ENCODE data around the gene EXOC8. TPM values are rescaled to one million over a fixed set of nuclear protein-coding genes. Genes with fewer than 3 reads are reported as not detected.

Gene EXOC8
- total RNA-seq, 1 experiment from 2014 or later, result 12.7 TPM

GRCh38 chr1:231315887-231316286, 21.8 kb downstream of the EXOC8 start:
- Histone ChIP-seq H3K4me3 (replicated peaks in 1 of 2; ENCODE audit: low read depth in 1 of 2, low read length in 2 of 2) (no peak overlapping the region), H3K4me2 (ENCODE audit: low read length) (no peak overlapping the region), H3K9ac (ENCODE audit: low read length) (no peak overlapping the region), H3K4me1 (ENCODE audit: control insufficient read depth in 1 of 2, insufficient read depth in 2 of 2, low read length in 2 of 2) (peaks cover 0 to 3% of the 10 kb centered on the region in 2 experiments; a peak in 2 of 4 replicates), H2AFZ (ENCODE audit: low read depth, low read length, poor library complexity, severe bottlenecking) (peak overlapping the region; percentile 73), H4K20me1 (ENCODE audit: insufficient read depth) (no peaks in the 10 kb centered on the region), H3K36me3 (ENCODE audit: control insufficient read depth in 1 of 2, insufficient read depth in 2 of 2, low read length in 2 of 2) (no peaks in the 10 kb centered on the region), H3K9me3 (ENCODE audit: control insufficient read depth in 1 of 2, insufficient read depth in 1 of 2, low read depth in 1 of 2, low read length in 2 of 2) (no peaks in the 10 kb centered on the region), H3K9me2 (ENCODE audit: insufficient read depth) (no peaks in the 10 kb centered on the region), H3K79me2 (ENCODE audit: insufficient read depth, low read length) (no peaks in the 10 kb centered on the region), H3K27ac (ENCODE audit: low read depth, low read length) (no peak overlapping the region), H3K27me3 (ENCODE audit: insufficient read depth, low read length) (no peaks in the 10 kb centered on the region)
- RAD21 ChIA-PET (ENCODE audit: low non-redundant PET in 1 of 2, low total read pairs in 2 of 2, uncharacterized antibody in 2 of 2, unreplicated experiment in 2 of 2), result interaction anchor here in 1 of 2 experiments (0.7 kb wide), 1 partner anchor 351 kb away, joined by 3 read pairs; no protein-coding TSS in a partner anchor
- no TSS peak for BruUV-seq (replicated peaks)
- POLR2A ChIA-PET, result no interaction called here
- CTCF ChIA-PET, result interaction anchor here (0.8 to 1.6 kb wide), 3 partner anchors 12 to 276 kb away, joined by 3 to 4 read pairs (median 3); partner anchors contain the start of genes EXOC8 and SPRTN
- ATAC-seq (peak; percentile 99), DNase-seq (ENCODE audit: low read depth, low spot score) (peak; percentile 44)
- intact Hi-C loops (cut with micrococcal nuclease), result loop anchor here (1.0 kb wide), 2 partner anchors 274 to 288 kb away; no protein-coding TSS in a partner anchor
- TF ChIP-seq RAD21 (IDR thresholded peaks at IDR 0.05; ENCODE audit: low read depth) (peak; percentile 80), POLR2AphosphoS5 (IDR thresholded peaks at IDR 0.05; ENCODE audit: low read depth, low read length) (no peak), SRF (IDR thresholded peaks at IDR 0.05; ENCODE audit: low read depth) (no peak), JUND (IDR thresholded peaks at IDR 0.05) (no peak), CEBPB (IDR thresholded peaks at IDR 0.05; ENCODE audit: low read depth) (no peak), EGR1 (IDR thresholded peaks at IDR 0.05; ENCODE audit: low read depth) (no peak), CTCF (IDR thresholded peaks at IDR 0.05 in 2 of 3, conservative IDR thresholded peaks at IDR 0.05 in 1 of 3; ENCODE audit: borderline replicate concordance in 1 of 3, insufficient read depth in 1 of 3, low read depth in 2 of 3, low read length in 2 of 3) (peak; percentile 70 to 85 (median 80)), EZH2 (IDR thresholded peaks at IDR 0.05) (no peak), REST (IDR thresholded peaks at IDR 0.05; ENCODE audit: low read depth) (no peak), EZH2phosphoT487 (IDR thresholded peaks at IDR 0.05; ENCODE audit: borderline replicate concordance) (no peak), TCF7L2 (IDR thresholded peaks at IDR 0.05; ENCODE audit: borderline replicate concordance, extremely low read depth, insufficient read depth, insufficient read length) (no peak), YY1 (IDR thresholded peaks at IDR 0.05; ENCODE audit: extremely low read depth, insufficient replicate concordance, low read depth, low read length) (no peak), FOSL1 (IDR thresholded peaks at IDR 0.05; ENCODE audit: low read depth) (no peak)

Measured in HCT116 (cell line).